HEK293 (cell line): ENCODE measurements around the gene ANKRD11.
A peak's percentile ranks its signal among the peaks of the same experiment; 100 is the strongest.

Experiments used
- CTCF ChIA-PET: fragments of 350-600 bp; formaldehyde crosslinking; extraction: SDS; loops from one replicate; lab custom pipeline; 2021; ENCODE audit warnings: antibody characterized with exemption; lab: Yijun Ruan, JAX
- POLR2A ChIA-PET: fragments of 300-600 bp; formaldehyde crosslinking; extraction: SDS; loops from one replicate; lab custom pipeline; 2020; ENCODE audit warnings: antibody characterized with exemption, inconsistent platforms; lab: Yijun Ruan, JAX
- H3K27ac ChIP-seq: fragments of 200-500 bp; sonication (Bioruptor generic); 2 replicates; pipeline ENCODE4 v1.5.1; 2014; ENCODE audit warnings: low read depth, low read length, control low read depth, inconsistent platforms; ENCODE audit errors: extremely low read depth
- H3K36me3 ChIP-seq, 2 experiments: fragments of 200-500 bp in 1 of 2; sonication (Bioruptor generic) in 1 of 2; 1 replicate in 1 of 2; 2 replicates in 1 of 2; pipeline ENCODE4 v1.5.1; 2014 to 2017; ENCODE audit warnings: inconsistent platforms in 2 of 2, low read length in 2 of 2; ENCODE audit not compliant: control insufficient read depth in 2 of 2, insufficient read depth in 1 of 2
- H3K4me1 ChIP-seq: fragments of 200-500 bp; sonication (Bioruptor generic); 2 replicates; pipeline ENCODE4 v1.5.1; 2014; ENCODE audit warnings: mild to moderate bottlenecking, low read length, inconsistent platforms; ENCODE audit not compliant: control insufficient read depth, insufficient read depth
- H3K4me3 ChIP-seq: 2 replicates; pipeline ENCODE4 v1.5.1; 2011; ENCODE audit warnings: low read depth, mild to moderate bottlenecking, control low read depth, low read length, moderate library complexity
- H3K9me3 ChIP-seq: fragments of 200-500 bp; sonication (Bioruptor generic); 2 replicates; pipeline ENCODE4 v1.5.1; 2014; ENCODE audit warnings: low read depth, low read length, inconsistent platforms; ENCODE audit not compliant: control insufficient read depth, insufficient read depth
- HOXC10 ChIP-seq: sonication (generic); formaldehyde crosslinking; IDR thresholded peaks from 2 replicates; pipeline ENCODE4 v1.8.1; 2023; ENCODE audit warnings: mild to moderate bottlenecking, missing genetic modification reagents
- PRDM1 ChIP-seq: fragments of 450-650 bp; formaldehyde crosslinking; IDR thresholded peaks from 2 replicates; pipeline ENCODE4; 2016; ENCODE audit warnings: missing biosample characterization, missing genetic modification characterization
- ZBTB20 ChIP-seq: fragments of 450-650 bp; formaldehyde crosslinking; IDR thresholded peaks from 2 replicates; pipeline ENCODE4 v1.5.1; 2016; ENCODE audit warnings: missing biosample characterization, missing genetic modification characterization
- ZNF148 ChIP-seq: fragments of 450-650 bp; formaldehyde crosslinking; IDR thresholded peaks from 2 replicates; pipeline ENCODE4 v1.5.0; 2017; ENCODE audit warnings: missing biosample characterization, missing genetic modification characterization, borderline replicate concordance
- ZNF18 ChIP-seq: fragments of 450-650 bp; formaldehyde crosslinking; IDR thresholded peaks from 2 replicates; pipeline ENCODE4 v1.5.1; 2016; ENCODE audit warnings: missing biosample characterization, missing genetic modification characterization
- ZNF221 ChIP-seq: fragments of 450-650 bp; formaldehyde crosslinking; IDR thresholded peaks from 2 replicates; pipeline ENCODE4 v1.5.1; 2017; ENCODE audit warnings: missing biosample characterization, missing genetic modification characterization, borderline replicate concordance
- ZNF513 ChIP-seq: fragments of 450-650 bp; IDR thresholded peaks from 2 replicates; pipeline ENCODE4 v1.5.1; 2018; ENCODE audit warnings: missing biosample characterization, missing genetic modification characterization
- TF ChIP-seq, protein P1 (sequence below): fragments of 450-650 bp; formaldehyde crosslinking; IDR thresholded peaks from 2 replicates; pipeline ENCODE4 v1.5.1; 2017; ENCODE audit warnings: missing biosample characterization, missing genetic modification characterization

The ANKRD11 gene

DNA sequence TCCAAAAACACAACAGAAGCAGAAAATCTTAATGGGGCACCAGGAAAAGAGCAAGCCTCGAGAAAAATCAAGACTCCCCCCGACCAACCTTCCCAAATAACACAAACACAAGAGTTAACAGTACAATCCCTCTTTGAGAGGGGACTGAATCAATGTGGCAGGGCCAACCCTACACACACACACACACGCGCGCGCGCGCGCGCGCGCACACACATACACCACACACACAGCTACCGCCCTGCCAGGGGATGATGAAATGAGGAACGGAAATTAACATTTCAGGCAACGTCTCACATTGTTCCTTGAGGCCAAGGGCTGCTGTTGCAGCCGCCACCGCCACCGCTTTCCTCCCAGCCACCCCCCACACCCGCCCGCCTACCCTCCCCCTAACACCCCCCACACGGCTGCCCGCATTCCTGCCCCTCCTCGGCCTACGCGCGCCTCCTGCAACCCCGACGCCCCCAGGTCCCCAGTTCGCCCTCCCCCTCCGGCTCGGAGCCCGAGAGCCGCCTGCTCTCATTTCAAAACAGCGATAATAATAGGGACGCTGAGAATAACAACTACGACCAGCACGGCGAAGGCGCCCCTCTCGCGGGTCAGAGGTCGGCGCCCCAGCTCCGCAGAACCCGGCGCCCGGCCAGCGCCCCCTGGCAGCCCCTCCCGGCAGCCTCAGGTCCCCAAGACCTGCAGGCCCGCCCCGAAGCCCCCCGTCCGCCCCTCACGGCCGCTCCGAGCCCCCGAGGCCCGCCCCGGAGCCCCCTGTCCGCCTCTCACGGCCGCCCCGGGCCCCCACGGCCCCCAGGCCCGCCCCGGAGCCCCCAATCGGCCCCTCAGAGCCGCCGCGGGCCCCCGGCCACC is 1.1 kb downstream of the ANKRD11 start (continued):
- no peak for TF ChIP-seq ZNF148 (tag by site-specific recombination)

DNA sequence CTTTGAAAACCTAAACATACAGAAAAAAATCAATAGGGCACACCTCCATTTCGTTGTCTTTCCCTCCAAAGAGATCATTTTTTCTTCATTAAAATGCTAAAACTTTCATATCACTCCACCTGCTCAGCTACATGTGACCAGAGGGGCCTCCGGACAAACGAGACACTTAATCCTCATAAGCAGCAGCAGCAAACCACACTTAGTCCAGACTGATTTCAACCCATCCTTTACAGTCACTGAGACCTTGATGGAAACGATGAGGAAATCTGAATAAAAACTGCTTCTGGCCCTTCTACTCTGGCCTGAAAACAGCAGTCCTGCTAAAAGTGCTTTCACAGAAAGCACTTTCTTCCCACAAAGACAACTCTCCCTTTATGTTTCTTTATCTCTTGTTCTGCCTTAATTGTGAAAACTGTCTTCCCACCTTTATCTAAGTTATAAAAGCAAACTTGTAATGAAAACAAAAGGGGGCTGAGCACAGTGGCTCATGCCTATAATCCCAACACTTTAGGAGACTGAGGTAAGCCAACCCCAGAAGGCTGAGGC is 4.6 kb downstream of the ANKRD11 start:
- CTCF ChIA-PET: no interaction called here
- POLR2A ChIA-PET: no interaction called here

GRCh38 chr16:89484923-89485679 is 5.3 kb downstream of the ANKRD11 start:
- no peak overlapping the region for H3K4me3 ChIP-seq
- H3K27ac ChIP-seq: no peak overlapping the region
- no peaks in the 10 kb centered on the region for H3K9me3 ChIP-seq
- 0 out of 2 replicates have a peak, but pooled peaks have one; percentile 14 for TF ChIP-seq PRDM1 (tag by site-specific recombination)
- TF ChIP-seq ZNF18 (tag by site-specific recombination): peak; percentile 40; the same call in 1 of the 2 replicates
- no peak for TF ChIP-seq ZNF221 (tag by site-specific recombination)
- peaks cover 56% of the 10 kb centered on the region for H3K4me1 ChIP-seq
- POLR2A ChIA-PET: interaction anchor here (2.0 kb wide), 1 partner anchor 24 kb away, joined by 6 read pairs; the partner anchor contains the start of gene SPG7
- no peaks in the 10 kb centered on the region for H3K36me3 ChIP-seq
- CTCF ChIA-PET: interaction anchor here (0.6 kb wide), 2 partner anchors 26 to 175 kb away, joined by 3 read pairs; no protein-coding TSS in a partner anchor

More for the DNA sequence above, 4.6 kb downstream of the ANKRD11 start:
- Histone ChIP-seq H3K9me3 (no peaks in the 10 kb centered on the region), H3K27ac (peak overlapping the region; percentile 18; the same call in 1 of the 2 replicates), H3K4me1 (peaks cover 55% of the 10 kb centered on the region), H3K36me3 (no peaks in the 10 kb centered on the region), H3K4me3 (no peak overlapping the region)
- TF ChIP-seq ZNF513 (tag by site-specific recombination): no peak
- TF ChIP-seq, protein P1, sequence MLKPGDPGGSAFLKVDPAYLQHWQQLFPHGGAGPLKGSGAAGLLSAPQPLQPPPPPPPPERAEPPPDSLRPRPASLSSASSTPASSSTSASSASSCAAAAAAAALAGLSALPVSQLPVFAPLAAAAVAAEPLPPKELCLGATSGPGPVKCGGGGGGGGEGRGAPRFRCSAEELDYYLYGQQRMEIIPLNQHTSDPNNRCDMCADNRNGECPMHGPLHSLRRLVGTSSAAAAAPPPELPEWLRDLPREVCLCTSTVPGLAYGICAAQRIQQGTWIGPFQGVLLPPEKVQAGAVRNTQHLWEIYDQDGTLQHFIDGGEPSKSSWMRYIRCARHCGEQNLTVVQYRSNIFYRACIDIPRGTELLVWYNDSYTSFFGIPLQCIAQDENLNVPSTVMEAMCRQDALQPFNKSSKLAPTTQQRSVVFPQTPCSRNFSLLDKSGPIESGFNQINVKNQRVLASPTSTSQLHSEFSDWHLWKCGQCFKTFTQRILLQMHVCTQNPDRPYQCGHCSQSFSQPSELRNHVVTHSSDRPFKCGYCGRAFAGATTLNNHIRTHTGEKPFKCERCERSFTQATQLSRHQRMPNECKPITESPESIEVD: peak; percentile 75
- TF ChIP-seq HOXC10 (CRISPR knock-in tag): no peak
- peak; percentile 92; the same call in 1 of the 2 replicates for TF ChIP-seq PRDM1 (tag by site-specific recombination)
- TF ChIP-seq ZBTB20 (tag by site-specific recombination): peak; percentile 48; the same call in 1 of the 2 replicates
